Measurements from ENCODE around the gene ARHGEF7.

ARHGEF7 gene

GRCh38 chr13:111278743-111279652 lies 163.9 kb downstream of the ARHGEF7 start:
- Histone ChIP-seq H3K4me3 (ENCODE audit: low read length) (no peak overlapping the region), H2BK15ac (replicated peaks; ENCODE audit: low read depth) (no peak overlapping the region), H2BK5ac (ENCODE audit: low read length) (no peak overlapping the region), H3K4me1 (ENCODE audit: control insufficient read depth, low read depth, low read length) (no peaks in the 10 kb centered on the region), H3K56ac (ENCODE audit: low read length) (no peak overlapping the region), H3K36me3 (ENCODE audit: control insufficient read depth, insufficient read depth, low read length) (peaks cover 10% of the 10 kb centered on the region), H3K4ac (ENCODE audit: low read depth, low read length) (no peak overlapping the region), H3K23ac (ENCODE audit: low read length) (no peak overlapping the region), H4K8ac (ENCODE audit: low read depth, low read length) (no peak overlapping the region), H3K27me3 (ENCODE audit: insufficient read depth, low read length, poor library complexity) (no peaks in the 10 kb centered on the region), H3K27ac (ENCODE audit: low read depth, low read length) (no peak overlapping the region), H2BK120ac (ENCODE audit: low read depth, low read length) (no peak overlapping the region), H3K79me2 (ENCODE audit: control insufficient read depth, insufficient read depth, low read length) (no peaks in the 10 kb centered on the region), H3K9ac (ENCODE audit: low read length) (no peak overlapping the region), H3K79me1 (ENCODE audit: low read length) (peaks cover 3% of the 10 kb centered on the region), H3K4me2 (ENCODE audit: low read length) (no peak overlapping the region), H2AK5ac (ENCODE audit: low read length) (no peak overlapping the region), H4K5ac (ENCODE audit: low read length) (no peak overlapping the region), H3K18ac (ENCODE audit: low read length) (no peak overlapping the region)
- WGBS (ENCODE audit: extremely low coverage, insufficient coverage, low lambda C conversion rate) = no CpG with 5 or more reads among the region's 17 CpGs
- DNase-seq = no peak

GRCh38 chr13:111280226-111280625 lies 165.1 kb downstream of the ARHGEF7 start:
- Histone ChIP-seq H3K36me3 (ENCODE audit: control insufficient read depth, insufficient read depth, low read length) (peaks cover 10% of the 10 kb centered on the region), H3K27ac (ENCODE audit: low read depth, low read length) (no peak overlapping the region)
- WGBS (ENCODE audit: extremely low coverage, insufficient coverage, low lambda C conversion rate) = no CpG with 5 or more reads among the region's 12 CpGs

GRCh38 chr13:111280681-111281585 lies 165.8 kb downstream of the ARHGEF7 start:
- H2BK120ac ChIP-seq (ENCODE audit: low read depth, low read length) = no peak overlapping the region
- no peak for DNase-seq
- no peak overlapping the region for H2BK15ac ChIP-seq (replicated peaks; ENCODE audit: low read depth)
- no peaks in the 10 kb centered on the region for H3K4me1 ChIP-seq (ENCODE audit: control insufficient read depth, low read depth, low read length)
- H2BK5ac ChIP-seq (ENCODE audit: low read length) = no peak overlapping the region
- no peak overlapping the region for H4K8ac ChIP-seq (ENCODE audit: low read depth, low read length)
- H3K27ac ChIP-seq (ENCODE audit: low read depth, low read length) = no peak overlapping the region
- no peak overlapping the region for H3K23ac ChIP-seq (ENCODE audit: low read length)
- H3K36me3 ChIP-seq (ENCODE audit: control insufficient read depth, insufficient read depth, low read length) = peaks cover 7% of the 10 kb centered on the region
- no peak overlapping the region for H2AK5ac ChIP-seq (ENCODE audit: low read length)
- H3K4me3 ChIP-seq (ENCODE audit: low read length) = no peak overlapping the region
- H3K79me2 ChIP-seq (ENCODE audit: control insufficient read depth, insufficient read depth, low read length) = no peaks in the 10 kb centered on the region
- H3K18ac ChIP-seq (ENCODE audit: low read length) = no peak overlapping the region
- H3K9ac ChIP-seq (ENCODE audit: low read length) = no peak overlapping the region
- no peak overlapping the region for H3K4ac ChIP-seq (ENCODE audit: low read depth, low read length)
- H3K27me3 ChIP-seq (ENCODE audit: insufficient read depth, low read length, poor library complexity) = no peaks in the 10 kb centered on the region
- H3K56ac ChIP-seq (ENCODE audit: low read length) = no peak overlapping the region
- peaks cover 3% of the 10 kb centered on the region for H3K79me1 ChIP-seq (ENCODE audit: low read length)
- WGBS (ENCODE audit: extremely low coverage, insufficient coverage, low lambda C conversion rate) = no CpG with 5 or more reads among the region's 12 CpGs
- no peak overlapping the region for H3K4me2 ChIP-seq (ENCODE audit: low read length)
- H4K5ac ChIP-seq (ENCODE audit: low read length) = no peak overlapping the region

More at GRCh38 chr13:111280226-111280625, 165.1 kb downstream of the ARHGEF7 start:
- no peak overlapping the region for H3K23ac ChIP-seq (ENCODE audit: low read length)
- no peak overlapping the region for H2BK15ac ChIP-seq (replicated peaks; ENCODE audit: low read depth)
- no peak overlapping the region for H3K9ac ChIP-seq (ENCODE audit: low read length)
- peaks cover 3% of the 10 kb centered on the region for H3K79me1 ChIP-seq (ENCODE audit: low read length)
- H3K4me1 ChIP-seq (ENCODE audit: control insufficient read depth, low read depth, low read length) = no peaks in the 10 kb centered on the region
- no peak overlapping the region for H3K4me3 ChIP-seq (ENCODE audit: low read length)
- no peaks in the 10 kb centered on the region for H3K27me3 ChIP-seq (ENCODE audit: insufficient read depth, low read length, poor library complexity)
- no peak overlapping the region for H4K8ac ChIP-seq (ENCODE audit: low read depth, low read length)
- no peak overlapping the region for H2BK5ac ChIP-seq (ENCODE audit: low read length)
- no peak for DNase-seq
- H3K56ac ChIP-seq (ENCODE audit: low read length) = no peak overlapping the region
- no peak overlapping the region for H2AK5ac ChIP-seq (ENCODE audit: low read length)
- no peak overlapping the region for H4K5ac ChIP-seq (ENCODE audit: low read length)
- no peak overlapping the region for H3K4me2 ChIP-seq (ENCODE audit: low read length)
- no peak overlapping the region for H2BK120ac ChIP-seq (ENCODE audit: low read depth, low read length)
- no peaks in the 10 kb centered on the region for H3K79me2 ChIP-seq (ENCODE audit: control insufficient read depth, insufficient read depth, low read length)
- H3K4ac ChIP-seq (ENCODE audit: low read depth, low read length) = no peak overlapping the region
- H3K18ac ChIP-seq (ENCODE audit: low read length) = no peak overlapping the region

GRCh38 chr13:111281751-111282311 lies 166.7 kb downstream of the ARHGEF7 start:
- H3K23ac ChIP-seq (ENCODE audit: low read length) = no peak overlapping the region
- H3K27me3 ChIP-seq (ENCODE audit: insufficient read depth, low read length, poor library complexity) = no peaks in the 10 kb centered on the region
- no CpG with 5 or more reads among the region's 10 CpGs for WGBS (ENCODE audit: extremely low coverage, insufficient coverage, low lambda C conversion rate)
- H3K36me3 ChIP-seq (ENCODE audit: control insufficient read depth, insufficient read depth, low read length) = peaks cover 10% of the 10 kb centered on the region
- H3K4me3 ChIP-seq (ENCODE audit: low read length) = no peak overlapping the region
- H3K4ac ChIP-seq (ENCODE audit: low read depth, low read length) = no peak overlapping the region
- no peak overlapping the region for H3K27ac ChIP-seq (ENCODE audit: low read depth, low read length)
- DNase-seq = no peak
- no peak overlapping the region for H3K56ac ChIP-seq (ENCODE audit: low read length)
- no peak overlapping the region for H2BK15ac ChIP-seq (replicated peaks; ENCODE audit: low read depth)
- peaks cover 3% of the 10 kb centered on the region for H3K79me1 ChIP-seq (ENCODE audit: low read length)
- H3K9ac ChIP-seq (ENCODE audit: low read length) = no peak overlapping the region
- H3K79me2 ChIP-seq (ENCODE audit: control insufficient read depth, insufficient read depth, low read length) = no peaks in the 10 kb centered on the region
- H4K5ac ChIP-seq (ENCODE audit: low read length) = no peak overlapping the region
- no peak overlapping the region for H2BK120ac ChIP-seq (ENCODE audit: low read depth, low read length)
- no peaks in the 10 kb centered on the region for H3K4me1 ChIP-seq (ENCODE audit: control insufficient read depth, low read depth, low read length)
- H2BK5ac ChIP-seq (ENCODE audit: low read length) = no peak overlapping the region
- H3K18ac ChIP-seq (ENCODE audit: low read length) = no peak overlapping the region
- H4K8ac ChIP-seq (ENCODE audit: low read depth, low read length) = no peak overlapping the region
- H2AK5ac ChIP-seq (ENCODE audit: low read length) = no peak overlapping the region
- no peak overlapping the region for H3K4me2 ChIP-seq (ENCODE audit: low read length)

GRCh38 chr13:111282425-111282824 lies 167.3 kb downstream of the ARHGEF7 start:
- H3K4ac ChIP-seq (ENCODE audit: low read depth, low read length) = no peak overlapping the region
- peaks cover 13% of the 10 kb centered on the region for H3K36me3 ChIP-seq (ENCODE audit: control insufficient read depth, insufficient read depth, low read length)
- H3K23ac ChIP-seq (ENCODE audit: low read length) = no peak overlapping the region
- no peaks in the 10 kb centered on the region for H3K27me3 ChIP-seq (ENCODE audit: insufficient read depth, low read length, poor library complexity)
- no peak overlapping the region for H3K4me3 ChIP-seq (ENCODE audit: low read length)
- H3K18ac ChIP-seq (ENCODE audit: low read length) = no peak overlapping the region
- H4K8ac ChIP-seq (ENCODE audit: low read depth, low read length) = no peak overlapping the region
- WGBS (ENCODE audit: extremely low coverage, insufficient coverage, low lambda C conversion rate) = no CpG with 5 or more reads among the region's 5 CpGs
- no peak overlapping the region for H3K56ac ChIP-seq (ENCODE audit: low read length)
- H3K79me1 ChIP-seq (ENCODE audit: low read length) = peaks cover 3% of the 10 kb centered on the region
- no peak overlapping the region for H4K5ac ChIP-seq (ENCODE audit: low read length)
- H3K9ac ChIP-seq (ENCODE audit: low read length) = no peak overlapping the region
- H2BK5ac ChIP-seq (ENCODE audit: low read length) = no peak overlapping the region
- no peak overlapping the region for H3K27ac ChIP-seq (ENCODE audit: low read depth, low read length)
- H2BK120ac ChIP-seq (ENCODE audit: low read depth, low read length) = no peak overlapping the region
- H2BK15ac ChIP-seq (replicated peaks; ENCODE audit: low read depth) = no peak overlapping the region
- no peak for DNase-seq
- H3K4me2 ChIP-seq (ENCODE audit: low read length) = no peak overlapping the region
- H3K79me2 ChIP-seq (ENCODE audit: control insufficient read depth, insufficient read depth, low read length) = no peaks in the 10 kb centered on the region
- H3K4me1 ChIP-seq (ENCODE audit: control insufficient read depth, low read depth, low read length) = no peaks in the 10 kb centered on the region
- H2AK5ac ChIP-seq (ENCODE audit: low read length) = no peak overlapping the region

All from mesendoderm (in vitro differentiated cells).